ENCODE measurements around the gene PARD6A.

The PARD6A gene

DNA sequence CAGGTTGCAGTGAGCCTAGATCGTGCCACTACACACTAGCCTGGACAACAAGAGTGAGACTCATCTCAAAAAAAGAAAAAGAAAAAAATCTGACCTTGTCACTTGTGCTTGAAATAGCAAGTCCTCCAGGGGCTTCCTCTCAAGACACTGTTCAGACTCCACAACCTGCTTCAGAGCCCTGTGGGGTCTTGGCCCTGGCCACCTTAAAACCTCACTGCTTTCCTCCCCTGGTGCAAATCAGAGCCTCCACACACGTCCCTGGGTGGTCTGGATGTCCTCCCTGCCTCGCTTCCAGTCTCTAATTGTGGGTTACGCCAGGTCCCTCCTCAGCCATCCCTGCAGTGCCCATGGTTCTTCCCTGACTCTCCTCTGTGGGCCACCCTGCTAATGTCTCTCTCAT lies 5.4 kb upstream of the PARD6A start:
- TF ChIP-seq, protein P1, sequence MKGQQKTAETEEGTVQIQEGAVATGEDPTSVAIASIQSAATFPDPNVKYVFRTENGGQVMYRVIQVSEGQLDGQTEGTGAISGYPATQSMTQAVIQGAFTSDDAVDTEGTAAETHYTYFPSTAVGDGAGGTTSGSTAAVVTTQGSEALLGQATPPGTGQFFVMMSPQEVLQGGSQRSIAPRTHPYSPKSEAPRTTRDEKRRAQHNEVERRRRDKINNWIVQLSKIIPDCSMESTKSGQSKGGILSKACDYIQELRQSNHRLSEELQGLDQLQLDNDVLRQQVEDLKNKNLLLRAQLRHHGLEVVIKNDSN (IDR thresholded peaks at IDR 0.05) = no peak
- TF ChIP-seq FOXM1 (IDR thresholded peaks at IDR 0.05; ENCODE audit: borderline replicate concordance, low read depth) (no peak), EGR1 (IDR thresholded peaks at IDR 0.05) (no peak), RAD21 (IDR thresholded peaks at IDR 0.05; ENCODE audit: low read depth) (no peak), NFIC (IDR thresholded peaks at IDR 0.05) (no peak), TCF12 (IDR thresholded peaks at IDR 0.05; ENCODE audit: low read depth) (no peak), YY1 (IDR thresholded peaks at IDR 0.05; ENCODE audit: low read depth) (no peak), TAF1 (IDR thresholded peaks at IDR 0.05; ENCODE audit: low read depth) (no peak), TEAD4 (IDR thresholded peaks at IDR 0.05) (no peak), CREB1 (IDR thresholded peaks at IDR 0.05; ENCODE audit: low read depth) (no peak), ZBTB7A (IDR thresholded peaks at IDR 0.05; ENCODE audit: low read depth) (no peak), EP300 (IDR thresholded peaks at IDR 0.05; ENCODE audit: borderline replicate concordance) (no peak), CEBPB (IDR thresholded peaks at IDR 0.05) (no peak)
- TF ChIP-seq, protein P2, sequence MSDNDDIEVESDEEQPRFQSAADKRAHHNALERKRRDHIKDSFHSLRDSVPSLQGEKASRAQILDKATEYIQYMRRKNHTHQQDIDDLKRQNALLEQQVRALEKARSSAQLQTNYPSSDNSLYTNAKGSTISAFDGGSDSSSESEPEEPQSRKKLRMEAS (IDR thresholded peaks at IDR 0.05) = no peak
- TF ChIP-seq, protein P3, sequence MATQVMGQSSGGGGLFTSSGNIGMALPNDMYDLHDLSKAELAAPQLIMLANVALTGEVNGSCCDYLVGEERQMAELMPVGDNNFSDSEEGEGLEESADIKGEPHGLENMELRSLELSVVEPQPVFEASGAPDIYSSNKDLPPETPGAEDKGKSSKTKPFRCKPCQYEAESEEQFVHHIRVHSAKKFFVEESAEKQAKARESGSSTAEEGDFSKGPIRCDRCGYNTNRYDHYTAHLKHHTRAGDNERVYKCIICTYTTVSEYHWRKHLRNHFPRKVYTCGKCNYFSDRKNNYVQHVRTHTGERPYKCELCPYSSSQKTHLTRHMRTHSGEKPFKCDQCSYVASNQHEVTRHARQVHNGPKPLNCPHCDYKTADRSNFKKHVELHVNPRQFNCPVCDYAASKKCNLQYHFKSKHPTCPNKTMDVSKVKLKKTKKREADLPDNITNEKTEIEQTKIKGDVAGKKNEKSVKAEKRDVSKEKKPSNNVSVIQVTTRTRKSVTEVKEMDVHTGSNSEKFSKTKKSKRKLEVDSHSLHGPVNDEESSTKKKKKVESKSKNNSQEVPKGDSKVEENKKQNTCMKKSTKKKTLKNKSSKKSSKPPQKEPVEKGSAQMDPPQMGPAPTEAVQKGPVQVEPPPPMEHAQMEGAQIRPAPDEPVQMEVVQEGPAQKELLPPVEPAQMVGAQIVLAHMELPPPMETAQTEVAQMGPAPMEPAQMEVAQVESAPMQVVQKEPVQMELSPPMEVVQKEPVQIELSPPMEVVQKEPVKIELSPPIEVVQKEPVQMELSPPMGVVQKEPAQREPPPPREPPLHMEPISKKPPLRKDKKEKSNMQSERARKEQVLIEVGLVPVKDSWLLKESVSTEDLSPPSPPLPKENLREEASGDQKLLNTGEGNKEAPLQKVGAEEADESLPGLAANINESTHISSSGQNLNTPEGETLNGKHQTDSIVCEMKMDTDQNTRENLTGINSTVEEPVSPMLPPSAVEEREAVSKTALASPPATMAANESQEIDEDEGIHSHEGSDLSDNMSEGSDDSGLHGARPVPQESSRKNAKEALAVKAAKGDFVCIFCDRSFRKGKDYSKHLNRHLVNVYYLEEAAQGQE (IDR thresholded peaks at IDR 0.05; ENCODE audit: low read depth) = no peak

DNA sequence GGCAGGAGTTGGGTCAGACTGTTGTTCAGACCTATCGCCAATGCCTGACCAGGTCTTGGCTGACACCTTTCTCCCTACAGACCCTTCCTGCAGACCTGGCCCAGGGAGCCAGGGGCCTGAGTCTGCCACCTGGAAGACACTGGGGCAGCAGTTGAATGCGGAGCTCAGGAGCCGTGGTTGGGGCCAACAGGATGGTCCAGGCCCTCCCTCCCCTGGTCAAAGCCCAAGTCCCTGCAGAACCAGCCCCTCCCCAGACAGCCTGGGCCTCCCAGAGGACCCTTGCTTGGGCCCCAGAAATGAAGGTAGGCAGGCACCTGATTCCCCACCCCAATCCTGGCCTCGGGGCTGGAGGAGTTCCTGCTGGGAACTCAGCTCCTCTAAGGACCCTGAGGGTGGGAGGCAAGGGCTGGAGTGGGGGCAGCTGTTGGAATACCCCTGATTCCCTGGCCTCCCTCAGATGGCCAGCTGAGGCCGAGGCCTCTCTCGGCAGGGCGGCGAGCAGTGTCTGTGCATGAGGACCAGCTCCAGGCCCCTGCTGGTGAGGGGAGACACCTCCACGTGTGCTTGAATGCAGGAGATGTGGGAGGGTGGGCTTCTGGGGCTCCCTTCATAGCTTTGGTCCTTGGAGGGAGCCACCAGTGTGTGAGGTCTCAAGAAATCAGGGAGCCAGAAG lies 4.3 kb upstream of the PARD6A start:
- no peak for TF ChIP-seq CREB1 (IDR thresholded peaks at IDR 0.05; ENCODE audit: low read depth)
- no peak for TF ChIP-seq YY1 (IDR thresholded peaks at IDR 0.05; ENCODE audit: low read depth)
- no peak for TF ChIP-seq NFIC (IDR thresholded peaks at IDR 0.05)
- TF ChIP-seq RAD21 (IDR thresholded peaks at IDR 0.05; ENCODE audit: low read depth) = no peak
- TF ChIP-seq, protein P1 (IDR thresholded peaks at IDR 0.05) = no peak
- no peak for TF ChIP-seq TAF1 (IDR thresholded peaks at IDR 0.05; ENCODE audit: low read depth)
- TF ChIP-seq ZBTB7A (IDR thresholded peaks at IDR 0.05; ENCODE audit: low read depth) = no peak
- TF ChIP-seq EGR1 (IDR thresholded peaks at IDR 0.05) = no peak
- TF ChIP-seq, protein P2 (IDR thresholded peaks at IDR 0.05) = no peak
- no peak for TF ChIP-seq FOXM1 (IDR thresholded peaks at IDR 0.05; ENCODE audit: borderline replicate concordance, low read depth)
- no peak for TF ChIP-seq TEAD4 (IDR thresholded peaks at IDR 0.05)
- no peak for TF ChIP-seq CEBPB (IDR thresholded peaks at IDR 0.05)
- TF ChIP-seq EP300 (IDR thresholded peaks at IDR 0.05; ENCODE audit: borderline replicate concordance) = no peak

- TF ChIP-seq CEBPB (IDR thresholded peaks at IDR 0.05) (no peak), TEAD4 (IDR thresholded peaks at IDR 0.05) (no peak), EGR1 (IDR thresholded peaks at IDR 0.05) (no peak), NFIC (IDR thresholded peaks at IDR 0.05) (no peak), FOXM1 (IDR thresholded peaks at IDR 0.05; ENCODE audit: borderline replicate concordance, low read depth) (no peak), RAD21 (IDR thresholded peaks at IDR 0.05; ENCODE audit: low read depth) (no peak), YY1 (IDR thresholded peaks at IDR 0.05; ENCODE audit: low read depth) (no peak), TAF1 (IDR thresholded peaks at IDR 0.05; ENCODE audit: low read depth) (no peak), CREB1 (IDR thresholded peaks at IDR 0.05; ENCODE audit: low read depth) (no peak), EP300 (IDR thresholded peaks at IDR 0.05; ENCODE audit: borderline replicate concordance) (no peak)
- TF ChIP-seq, protein P1 (IDR thresholded peaks at IDR 0.05) = no peak
- TF ChIP-seq, protein P2 (IDR thresholded peaks at IDR 0.05) = no peak
- TF ChIP-seq, protein P3 (IDR thresholded peaks at IDR 0.05; ENCODE audit: low read depth) = no peak
These were observed 3.6 kb upstream of the PARD6A start for GRCh38 chr16:67657017-67657608.

- TF ChIP-seq FOXM1 (IDR thresholded peaks at IDR 0.05; ENCODE audit: borderline replicate concordance, low read depth) (no peak), CEBPB (IDR thresholded peaks at IDR 0.05) (no peak), ZBTB7A (IDR thresholded peaks at IDR 0.05; ENCODE audit: low read depth) (no peak), EGR1 (IDR thresholded peaks at IDR 0.05) (no peak)
These were observed 2.8 kb upstream of the PARD6A start for GRCh38 chr16:67657751-67658518.
